ENCODE data around the gene VSTM5. TPM values are rescaled to one million over a fixed set of nuclear protein-coding genes. Genes with fewer than 3 reads are reported as not detected.

Gene VSTM5
- total RNA-seq, 1 experiment from 2014 or later = not detected

DNA sequence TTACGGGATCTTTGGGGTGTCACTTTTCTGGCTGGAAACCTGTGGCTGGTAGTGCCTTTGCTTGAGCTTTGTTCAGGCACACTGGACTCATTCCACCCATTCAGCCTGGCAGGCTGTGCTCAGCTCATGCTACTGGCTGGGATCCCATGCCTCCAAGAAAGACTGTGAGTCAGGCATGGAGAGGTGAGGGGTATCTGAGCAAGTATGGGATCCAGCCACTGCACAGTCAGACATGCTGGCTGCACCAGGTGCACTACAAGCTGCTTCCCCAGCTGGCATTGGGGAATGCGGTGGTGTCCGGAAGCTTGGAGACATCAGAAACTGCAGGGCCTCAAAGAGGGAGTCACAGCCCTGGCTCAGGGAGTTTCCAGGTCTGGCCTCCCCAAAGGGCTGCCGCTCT, 78.3 kb downstream of the VSTM5 start:
- WGBS (ENCODE audit: extremely low coverage, insufficient read length, low lambda C conversion rate) = no CpG with 5 or more reads among the region's 4 CpGs
- H3K27me3 Mint-ChIP-seq (ENCODE audit: low read depth) = no peaks in the 10 kb centered on the region
- H3K4me1 Mint-ChIP-seq = peaks cover 0 to 6% of the 10 kb centered on the region in 2 experiments; a peak in 3 of 4 replicates

More for the DNA sequence above, 78.3 kb downstream of the VSTM5 start:
- no peak overlapping the region for H2BK12ac ChIP-seq (ENCODE audit: insufficient read length, low read depth, low read length)
- H2BK120ac ChIP-seq (ENCODE audit: low read depth, low read length, poor library complexity, severe bottlenecking) = no peak overlapping the region
- no peak overlapping the region for H3K18ac ChIP-seq (ENCODE audit: insufficient read length, low read depth, low read length)
- H3K79me2 ChIP-seq (ENCODE audit: insufficient read depth, low read length) = no peaks in the 10 kb centered on the region
- no peak overlapping the region for H3K27ac ChIP-seq (ENCODE audit: insufficient read length, low read depth, low read length)
- H3K23me2 ChIP-seq (ENCODE audit: insufficient read length, low read depth, low read length, poor library complexity, severe bottlenecking) = no peaks in the 10 kb centered on the region
- H3K14ac ChIP-seq (ENCODE audit: insufficient read depth, low read length) = no peak overlapping the region
- no peak overlapping the region for H2AFZ ChIP-seq (ENCODE audit: low read length)
- Mint-ChIP-seq H3K27ac (no peak overlapping the region), H3K9me3 (peaks cover 0 to 2% of the 10 kb centered on the region in 2 experiments; a peak in 2 of 5 replicates), H3K4me3 (no peak overlapping the region), H3K36me3 (ENCODE audit: insufficient read depth in 1 of 3, low read depth in 3 of 3) (peaks cover 0 to 2% (median 2%) of the 10 kb centered on the region in 3 experiments; a peak in 5 of 7 replicates)
- H3K27me3 ChIP-seq (ENCODE audit: insufficient read depth, low read length) = no peaks in the 10 kb centered on the region; the same call in 1 of the 2 replicates
- H3T11ph ChIP-seq (ENCODE audit: low read length) = no peak overlapping the region
- no peak overlapping the region for H2AK5ac ChIP-seq (ENCODE audit: insufficient read length, low read length)
- no peak overlapping the region for H2BK20ac ChIP-seq (ENCODE audit: low read depth, low read length, poor library complexity, severe bottlenecking)
- no peak for TF ChIP-seq CTCF (conservative IDR thresholded peaks at IDR 0.05)
- no peaks in the 10 kb centered on the region for H4K20me1 ChIP-seq (ENCODE audit: control insufficient read depth, insufficient read depth, insufficient read length)
- H3K56ac ChIP-seq (ENCODE audit: insufficient read length, low read depth, low read length) = no peak overlapping the region
- no peaks in the 10 kb centered on the region for H3K9me3 ChIP-seq (ENCODE audit: control insufficient read depth, low read depth, low read length)
- no peak overlapping the region for H3K9ac ChIP-seq (ENCODE audit: extremely low read depth, insufficient read length, low read length)
- H2BK5ac ChIP-seq (ENCODE audit: insufficient read length, low read length) = no peak overlapping the region
- H3K79me1 ChIP-seq (ENCODE audit: insufficient read depth, low read depth, low read length, poor library complexity, severe bottlenecking) = no peaks in the 10 kb centered on the region
- no peaks in the 10 kb centered on the region for H3K4me1 ChIP-seq (ENCODE audit: insufficient read depth, low read length)
- H4K8ac ChIP-seq (replicated peaks; ENCODE audit: insufficient read length, low read depth, low read length) = no peak overlapping the region
- no peak overlapping the region for H3K4ac ChIP-seq (ENCODE audit: low read depth, low read length)
- DNase-seq = no peak
- no peak overlapping the region for H4K91ac ChIP-seq (ENCODE audit: insufficient read length, low read depth, low read length)
- H2BK15ac ChIP-seq (ENCODE audit: low read depth, low read length) = no peak overlapping the region
- H3K4me2 ChIP-seq (ENCODE audit: insufficient read depth, insufficient read length, low read length) = no peak overlapping the region
- H4K5ac ChIP-seq (ENCODE audit: insufficient read length, low read depth, low read length) = no peak overlapping the region
- no peak overlapping the region for H3K23ac ChIP-seq (ENCODE audit: insufficient read length, low read depth, low read length)
